ENCODE data around the gene PHYKPL. TPM values are rescaled to one million over a fixed set of nuclear protein-coding genes. Genes with fewer than 3 reads are reported as not detected.

PHYKPL gene
- total and polyA plus RNA-seq, 2 of the 13 experiments (the other 11 are each of a cell fraction or from before 2014, with no cell fraction given) = 18.0 to 78.6 TPM

DNA sequence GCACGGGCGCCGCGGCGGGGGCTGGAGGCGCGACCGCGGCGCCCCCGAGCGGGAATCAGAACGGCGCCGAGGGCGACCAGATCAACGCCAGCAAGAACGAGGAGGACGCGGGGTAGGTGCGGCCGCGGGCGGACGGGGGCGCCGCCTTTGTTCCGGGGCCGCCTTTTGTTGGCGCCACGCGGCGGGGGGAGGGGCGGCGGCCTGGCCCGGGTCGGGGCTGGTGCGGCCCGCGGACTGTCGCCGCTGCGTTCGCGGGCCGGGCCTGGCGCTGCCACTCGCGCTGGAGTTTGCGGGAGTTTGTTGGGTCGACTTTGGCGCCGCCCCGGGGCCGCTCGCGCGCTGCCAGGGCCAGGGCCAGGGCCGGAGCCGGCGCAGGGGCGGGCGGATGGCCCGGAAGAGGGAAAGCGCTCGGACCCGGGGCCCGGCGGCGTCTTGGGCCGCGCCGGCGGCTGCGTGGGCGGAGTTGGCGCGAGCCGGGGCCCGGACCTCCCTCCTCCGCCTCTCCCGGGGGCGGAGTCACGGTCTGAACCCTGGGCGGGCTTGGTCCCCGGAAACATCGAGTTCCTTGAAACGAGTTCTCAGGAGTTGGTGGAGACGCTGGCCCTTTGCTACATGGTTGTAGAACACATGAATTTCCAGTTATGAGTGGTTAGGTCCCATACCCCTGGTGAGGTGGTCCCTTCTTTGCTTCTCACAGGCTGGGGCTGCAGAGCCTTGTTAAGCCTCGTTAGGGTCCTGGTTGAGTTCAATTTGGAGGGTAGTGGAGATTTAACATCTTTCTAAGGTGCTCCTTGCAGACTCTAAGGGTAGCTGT, 27.5 kb downstream of the PHYKPL start (continued):
- TF ChIP-seq, protein P1, sequence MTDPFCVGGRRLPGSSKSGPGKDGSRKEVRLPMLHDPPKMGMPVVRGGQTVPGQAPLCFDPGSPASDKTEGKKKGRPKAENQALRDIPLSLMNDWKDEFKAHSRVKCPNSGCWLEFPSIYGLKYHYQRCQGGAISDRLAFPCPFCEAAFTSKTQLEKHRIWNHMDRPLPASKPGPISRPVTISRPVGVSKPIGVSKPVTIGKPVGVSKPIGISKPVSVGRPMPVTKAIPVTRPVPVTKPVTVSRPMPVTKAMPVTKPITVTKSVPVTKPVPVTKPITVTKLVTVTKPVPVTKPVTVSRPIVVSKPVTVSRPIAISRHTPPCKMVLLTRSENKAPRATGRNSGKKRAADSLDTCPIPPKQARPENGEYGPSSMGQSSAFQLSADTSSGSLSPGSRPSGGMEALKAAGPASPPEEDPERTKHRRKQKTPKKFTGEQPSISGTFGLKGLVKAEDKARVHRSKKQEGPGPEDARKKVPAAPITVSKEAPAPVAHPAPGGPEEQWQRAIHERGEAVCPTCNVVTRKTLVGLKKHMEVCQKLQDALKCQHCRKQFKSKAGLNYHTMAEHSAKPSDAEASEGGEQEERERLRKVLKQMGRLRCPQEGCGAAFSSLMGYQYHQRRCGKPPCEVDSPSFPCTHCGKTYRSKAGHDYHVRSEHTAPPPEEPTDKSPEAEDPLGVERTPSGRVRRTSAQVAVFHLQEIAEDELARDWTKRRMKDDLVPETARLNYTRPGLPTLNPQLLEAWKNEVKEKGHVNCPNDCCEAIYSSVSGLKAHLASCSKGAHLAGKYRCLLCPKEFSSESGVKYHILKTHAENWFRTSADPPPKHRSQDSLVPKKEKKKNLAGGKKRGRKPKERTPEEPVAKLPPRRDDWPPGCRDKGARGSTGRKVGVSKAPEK (CRISPR knock-in tag; IDR thresholded peaks at IDR 0.05; ENCODE audit: borderline replicate concordance) = no peak
- TF ChIP-seq, protein P2, sequence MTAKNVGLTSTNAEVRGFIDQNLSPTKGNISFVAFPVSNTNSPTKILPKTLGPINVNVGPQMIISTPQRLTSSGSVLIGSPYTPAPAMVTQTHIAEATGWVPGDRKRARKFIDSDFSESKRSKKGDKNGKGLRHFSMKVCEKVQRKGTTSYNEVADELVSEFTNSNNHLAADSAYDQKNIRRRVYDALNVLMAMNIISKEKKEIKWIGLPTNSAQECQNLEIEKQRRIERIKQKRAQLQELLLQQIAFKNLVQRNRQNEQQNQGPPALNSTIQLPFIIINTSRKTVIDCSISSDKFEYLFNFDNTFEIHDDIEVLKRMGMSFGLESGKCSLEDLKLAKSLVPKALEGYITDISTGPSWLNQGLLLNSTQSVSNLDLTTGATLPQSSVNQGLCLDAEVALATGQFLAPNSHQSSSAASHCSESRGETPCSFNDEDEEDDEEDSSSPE (CRISPR knock-in tag; IDR thresholded peaks at IDR 0.05) = peak; percentile 75
- TF ChIP-seq ZNF33B (CRISPR knock-in tag; IDR thresholded peaks at IDR 0.05) (no peak), ZNF672 (CRISPR knock-in tag; IDR thresholded peaks at IDR 0.05) (no peak), YY1 (IDR thresholded peaks at IDR 0.05; ENCODE audit: insufficient read depth, insufficient replicate concordance, low read depth, low read length) (peak; percentile 19), ZFP37 (CRISPR knock-in tag; IDR thresholded peaks at IDR 0.05; ENCODE audit: borderline replicate concordance) (0 out of 2 replicates have a peak, but pooled peaks have one; percentile 24), SAP130 (CRISPR knock-in tag; IDR thresholded peaks at IDR 0.05; ENCODE audit: low read depth) (peak; percentile 84), REL (CRISPR knock-in tag; conservative IDR thresholded peaks at IDR 0.05) (no peak), KLF11 (CRISPR knock-in tag; IDR thresholded peaks at IDR 0.05) (no peak), ZNF430 (CRISPR knock-in tag; IDR thresholded peaks at IDR 0.05) (0 out of 2 replicates have a peak, but pooled peaks have one; percentile 9), SPEN (CRISPR knock-in tag; IDR thresholded peaks at IDR 0.05; ENCODE audit: low read depth) (no peak), ZNF567 (CRISPR knock-in tag; IDR thresholded peaks at IDR 0.05; ENCODE audit: borderline replicate concordance) (no peak), GATAD1 (CRISPR knock-in tag; IDR thresholded peaks at IDR 0.05) (no peak), NFYC (CRISPR knock-in tag; IDR thresholded peaks at IDR 0.05) (no peak)
- TF ChIP-seq, protein P3, sequence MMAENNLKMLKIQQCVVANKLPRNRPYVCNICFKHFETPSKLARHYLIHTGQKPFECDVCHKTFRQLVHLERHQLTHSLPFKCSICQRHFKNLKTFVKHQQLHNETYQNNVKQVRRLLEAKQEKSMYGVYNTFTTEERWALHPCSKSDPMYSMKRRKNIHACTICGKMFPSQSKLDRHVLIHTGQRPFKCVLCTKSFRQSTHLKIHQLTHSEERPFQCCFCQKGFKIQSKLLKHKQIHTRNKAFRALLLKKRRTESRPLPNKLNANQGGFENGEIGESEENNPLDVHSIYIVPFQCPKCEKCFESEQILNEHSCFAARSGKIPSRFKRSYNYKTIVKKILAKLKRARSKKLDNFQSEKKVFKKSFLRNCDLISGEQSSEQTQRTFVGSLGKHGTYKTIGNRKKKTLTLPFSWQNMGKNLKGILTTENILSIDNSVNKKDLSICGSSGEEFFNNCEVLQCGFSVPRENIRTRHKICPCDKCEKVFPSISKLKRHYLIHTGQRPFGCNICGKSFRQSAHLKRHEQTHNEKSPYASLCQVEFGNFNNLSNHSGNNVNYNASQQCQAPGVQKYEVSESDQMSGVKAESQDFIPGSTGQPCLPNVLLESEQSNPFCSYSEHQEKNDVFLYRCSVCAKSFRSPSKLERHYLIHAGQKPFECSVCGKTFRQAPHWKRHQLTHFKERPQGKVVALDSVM (CRISPR knock-in tag; IDR thresholded peaks at IDR 0.05) = peak; percentile 22; the same call in 1 of the 2 replicates
- TF ChIP-seq, protein P4, sequence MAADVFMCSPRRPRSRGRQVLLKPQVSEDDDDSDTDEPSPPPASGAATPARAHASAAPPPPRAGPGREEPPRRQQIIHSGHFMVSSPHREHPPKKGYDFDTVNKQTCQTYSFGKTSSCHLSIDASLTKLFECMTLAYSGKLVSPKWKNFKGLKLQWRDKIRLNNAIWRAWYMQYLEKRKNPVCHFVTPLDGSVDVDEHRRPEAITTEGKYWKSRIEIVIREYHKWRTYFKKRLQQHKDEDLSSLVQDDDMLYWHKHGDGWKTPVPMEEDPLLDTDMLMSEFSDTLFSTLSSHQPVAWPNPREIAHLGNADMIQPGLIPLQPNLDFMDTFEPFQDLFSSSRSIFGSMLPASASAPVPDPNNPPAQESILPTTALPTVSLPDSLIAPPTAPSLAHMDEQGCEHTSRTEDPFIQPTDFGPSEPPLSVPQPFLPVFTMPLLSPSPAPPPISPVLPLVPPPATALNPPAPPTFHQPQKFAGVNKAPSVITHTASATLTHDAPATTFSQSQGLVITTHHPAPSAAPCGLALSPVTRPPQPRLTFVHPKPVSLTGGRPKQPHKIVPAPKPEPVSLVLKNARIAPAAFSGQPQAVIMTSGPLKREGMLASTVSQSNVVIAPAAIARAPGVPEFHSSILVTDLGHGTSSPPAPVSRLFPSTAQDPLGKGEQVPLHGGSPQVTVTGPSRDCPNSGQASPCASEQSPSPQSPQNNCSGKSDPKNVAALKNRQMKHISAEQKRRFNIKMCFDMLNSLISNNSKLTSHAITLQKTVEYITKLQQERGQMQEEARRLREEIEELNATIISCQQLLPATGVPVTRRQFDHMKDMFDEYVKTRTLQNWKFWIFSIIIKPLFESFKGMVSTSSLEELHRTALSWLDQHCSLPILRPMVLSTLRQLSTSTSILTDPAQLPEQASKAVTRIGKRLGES (CRISPR knock-in tag; IDR thresholded peaks at IDR 0.05; ENCODE audit: borderline replicate concordance) = no peak
- TF ChIP-seq, protein P5, sequence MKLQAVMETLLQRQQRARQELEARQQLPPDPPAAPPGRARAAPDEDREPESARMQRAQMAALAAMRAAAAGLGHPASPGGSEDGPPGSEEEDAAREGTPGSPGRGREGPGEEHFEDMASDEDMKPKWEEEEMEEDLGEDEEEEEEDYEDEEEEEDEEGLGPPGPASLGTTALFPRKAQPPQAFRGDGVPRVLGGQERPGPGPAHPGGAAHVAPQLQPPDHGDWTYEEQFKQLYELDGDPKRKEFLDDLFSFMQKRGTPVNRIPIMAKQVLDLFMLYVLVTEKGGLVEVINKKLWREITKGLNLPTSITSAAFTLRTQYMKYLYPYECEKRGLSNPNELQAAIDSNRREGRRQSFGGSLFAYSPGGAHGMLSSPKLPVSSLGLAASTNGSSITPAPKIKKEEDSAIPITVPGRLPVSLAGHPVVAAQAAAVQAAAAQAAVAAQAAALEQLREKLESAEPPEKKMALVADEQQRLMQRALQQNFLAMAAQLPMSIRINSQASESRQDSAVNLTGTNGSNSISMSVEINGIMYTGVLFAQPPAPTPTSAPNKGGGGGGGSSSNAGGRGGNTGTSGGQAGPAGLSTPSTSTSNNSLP (IDR thresholded peaks at IDR 0.05; ENCODE audit: low read depth, low read length) = no peak
